Astrocyte (in vitro differentiated cells and primary cell): ENCODE measurements around the gene PPP1R14C. TPM values are rescaled to one million over a fixed set of nuclear protein-coding genes. Genes with fewer than 3 reads are reported as not detected.
A peak's percentile ranks its signal among the peaks of the same experiment; 100 is the strongest.

Source experiments
- DNase-seq: peaks from one replicate; pipeline ENCODE4 v3.0.0-alpha.2; 2010; ENCODE audit warnings: low read depth
- FAIRE-seq: peaks from 2 replicates; lab custom pipeline; 2011; peaks lifted over from hg19 to GRCh38; lab: Jason Lieb, UNC
- H2AFZ ChIP-seq: 2 replicates; pipeline ENCODE4 v1.6.0; 2012; ENCODE audit warnings: low read depth, low read length, inconsistent platforms
- H3K27ac ChIP-seq: 2 replicates; pipeline ENCODE4 v1.5.1; 2011; ENCODE audit warnings: low read depth, low read length, inconsistent platforms
- H3K27me3 ChIP-seq: 2 replicates; pipeline ENCODE4 v1.6.0; 2011; ENCODE audit warnings: low read length, inconsistent platforms; ENCODE audit not compliant: insufficient read depth
- H3K36me3 ChIP-seq: 2 replicates; pipeline ENCODE4 v1.5.1; 2011; ENCODE audit warnings: low read length, inconsistent platforms; ENCODE audit not compliant: insufficient read depth
- H3K4me1 ChIP-seq: 2 replicates; pipeline ENCODE4 v1.5.1; 2011; ENCODE audit warnings: low read length, inconsistent platforms; ENCODE audit not compliant: insufficient read depth
- H3K4me2 ChIP-seq: 2 replicates; pipeline ENCODE4 v1.6.0; 2012; ENCODE audit warnings: low read length, inconsistent platforms
- H3K4me3 ChIP-seq: 2 replicates; pipeline ENCODE4 v1.5.1; 2011; ENCODE audit warnings: low read depth, mild to moderate bottlenecking, low read length, inconsistent platforms; ENCODE audit not compliant: insufficient read depth
- H3K79me2 ChIP-seq: 2 replicates; pipeline ENCODE4 v1.6.0; 2012; ENCODE audit warnings: mild to moderate bottlenecking, low read length, inconsistent platforms; ENCODE audit not compliant: insufficient read depth
- H3K9ac ChIP-seq: 2 replicates; pipeline ENCODE4 v1.6.0; 2012; ENCODE audit warnings: mild to moderate bottlenecking, low read length, inconsistent platforms
- H3K9me3 ChIP-seq: 2 replicates; pipeline ENCODE4 v1.5.1; 2012; ENCODE audit warnings: low read depth, mild to moderate bottlenecking, low read length, inconsistent platforms; ENCODE audit not compliant: insufficient read depth
- H4K20me1 ChIP-seq: 2 replicates; pipeline ENCODE4 v1.6.0; 2012; ENCODE audit warnings: low read length, inconsistent platforms; ENCODE audit not compliant: insufficient read depth
- H3K27ac Mint-ChIP-seq: one replicate; pipeline ENCODE4 v1.8.0; 2021; ENCODE audit warnings: mild to moderate bottlenecking, mixed read lengths; ENCODE audit not compliant: unreplicated experiment
- H3K27me3 Mint-ChIP-seq: one replicate; pipeline ENCODE4 v1.8.0; 2021; ENCODE audit warnings: low read depth, mixed read lengths; ENCODE audit not compliant: unreplicated experiment
- H3K36me3 Mint-ChIP-seq: one replicate; pipeline ENCODE4 v1.8.0; 2021; ENCODE audit warnings: low read depth, mixed read lengths; ENCODE audit not compliant: unreplicated experiment
- H3K4me1 Mint-ChIP-seq: one replicate; pipeline ENCODE4 v1.8.0; 2021; ENCODE audit warnings: low read depth, mixed read lengths; ENCODE audit not compliant: unreplicated experiment
- H3K4me3 Mint-ChIP-seq: one replicate; pipeline ENCODE4 v1.8.0; 2021; ENCODE audit warnings: mild to moderate bottlenecking, moderate library complexity, mixed read lengths; ENCODE audit not compliant: unreplicated experiment
- H3K9me3 Mint-ChIP-seq: one replicate; pipeline ENCODE4 v1.8.0; 2021; ENCODE audit warnings: mild to moderate bottlenecking, mixed read lengths; ENCODE audit not compliant: unreplicated experiment
- EZH2 ChIP-seq: IDR thresholded peaks from 2 replicates; pipeline ENCODE4 v1.6.1; 2012; ENCODE audit warnings: mild to moderate bottlenecking, low read length, inconsistent platforms; ENCODE audit not compliant: insufficient read depth
- total RNA-seq: library from RNA; stranded (reverse); gene quantifications from 2 replicates; pipeline ENCODE4 v1.2.1, GENCODE V29; 2021
- TF ChIP-seq, protein P1 (sequence below): IDR thresholded peaks from 2 replicates; pipeline ENCODE4 v1.5.1; 2011; ENCODE audit warnings: low read depth, mild to moderate bottlenecking, inconsistent platforms, low read length, moderate library complexity; ENCODE audit not compliant: insufficient read depth

The PPP1R14C gene
- total RNA-seq, 1 donor from 2014 or later = 3.9 TPM

DNA sequence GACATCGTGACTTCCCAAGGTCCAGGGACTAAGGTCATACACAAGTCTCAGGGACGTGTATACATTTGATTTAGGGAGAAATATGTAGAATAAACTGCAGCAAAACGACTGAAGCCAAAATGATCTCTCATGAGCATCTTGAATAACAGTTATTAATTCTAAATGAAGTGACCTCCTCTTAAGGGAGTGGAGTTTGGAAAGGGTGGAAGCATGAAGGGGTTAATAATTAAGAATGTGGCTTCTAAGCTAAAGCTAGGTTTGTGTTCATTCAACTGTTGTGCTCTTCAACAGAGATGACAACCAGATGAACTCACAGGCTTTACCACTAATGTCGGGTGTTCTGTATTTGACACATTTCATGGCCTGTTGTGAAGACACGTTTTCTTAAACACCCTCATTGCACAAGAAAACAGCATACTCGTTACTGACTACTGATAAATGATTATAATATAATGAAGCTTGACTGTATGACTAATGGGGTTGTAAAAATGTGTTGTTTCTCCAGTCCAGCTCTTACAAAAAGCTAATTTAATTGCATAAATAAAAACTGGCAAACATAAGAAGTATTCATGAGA lies 1.5 kb downstream of the PPP1R14C start:
- Mint-ChIP-seq H3K4me3 (peak overlapping the region; percentile 84), H3K4me1 (peaks cover 14% of the 10 kb centered on the region), H3K27me3 (peaks cover 47% of the 10 kb centered on the region), H3K9me3 (no peaks in the 10 kb centered on the region), H3K27ac (no peak overlapping the region), H3K36me3 (no peaks in the 10 kb centered on the region)
- Histone ChIP-seq H4K20me1 (no peaks in the 10 kb centered on the region), H3K9me3 (no peaks in the 10 kb centered on the region), H3K4me1 (peaks cover 9% of the 10 kb centered on the region), H3K9ac (no peak overlapping the region), H3K27me3 (peaks cover 77% of the 10 kb centered on the region), H3K4me2 (peak overlapping the region; percentile 82), H2AFZ (no peak overlapping the region), H3K4me3 (no peak overlapping the region), H3K79me2 (no peaks in the 10 kb centered on the region), H3K36me3 (no peaks in the 10 kb centered on the region), H3K27ac (no peak overlapping the region)
- no peak for DNase-seq
- no peak for FAIRE-seq
- TF ChIP-seq EZH2 = no peak
- TF ChIP-seq, protein P1, sequence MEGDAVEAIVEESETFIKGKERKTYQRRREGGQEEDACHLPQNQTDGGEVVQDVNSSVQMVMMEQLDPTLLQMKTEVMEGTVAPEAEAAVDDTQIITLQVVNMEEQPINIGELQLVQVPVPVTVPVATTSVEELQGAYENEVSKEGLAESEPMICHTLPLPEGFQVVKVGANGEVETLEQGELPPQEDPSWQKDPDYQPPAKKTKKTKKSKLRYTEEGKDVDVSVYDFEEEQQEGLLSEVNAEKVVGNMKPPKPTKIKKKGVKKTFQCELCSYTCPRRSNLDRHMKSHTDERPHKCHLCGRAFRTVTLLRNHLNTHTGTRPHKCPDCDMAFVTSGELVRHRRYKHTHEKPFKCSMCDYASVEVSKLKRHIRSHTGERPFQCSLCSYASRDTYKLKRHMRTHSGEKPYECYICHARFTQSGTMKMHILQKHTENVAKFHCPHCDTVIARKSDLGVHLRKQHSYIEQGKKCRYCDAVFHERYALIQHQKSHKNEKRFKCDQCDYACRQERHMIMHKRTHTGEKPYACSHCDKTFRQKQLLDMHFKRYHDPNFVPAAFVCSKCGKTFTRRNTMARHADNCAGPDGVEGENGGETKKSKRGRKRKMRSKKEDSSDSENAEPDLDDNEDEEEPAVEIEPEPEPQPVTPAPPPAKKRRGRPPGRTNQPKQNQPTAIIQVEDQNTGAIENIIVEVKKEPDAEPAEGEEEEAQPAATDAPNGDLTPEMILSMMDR = no peak

GRCh38 chr6:150145427-150145826 lies 2.6 kb downstream of the PPP1R14C start:
- H3K9me3 Mint-ChIP-seq = no peaks in the 10 kb centered on the region
- FAIRE-seq = no peak

GRCh38 chr6:150145830-150146229 lies 3.0 kb downstream of the PPP1R14C start:
- H3K27ac ChIP-seq = no peak overlapping the region
- no peak overlapping the region for H3K27ac Mint-ChIP-seq
- no peaks in the 10 kb centered on the region for H3K79me2 ChIP-seq
- no peak for TF ChIP-seq EZH2
- TF ChIP-seq, protein P1 = no peak
- peaks cover 55% of the 10 kb centered on the region for H3K27me3 Mint-ChIP-seq
- no peak overlapping the region for H3K4me2 ChIP-seq
- no peak overlapping the region for H3K4me3 ChIP-seq
- H4K20me1 ChIP-seq = no peaks in the 10 kb centered on the region
- peaks cover 9% of the 10 kb centered on the region for H3K4me1 ChIP-seq
- DNase-seq (no peak), FAIRE-seq (no peak)
- H3K27me3 ChIP-seq = peaks cover 77% of the 10 kb centered on the region
- peaks cover 19% of the 10 kb centered on the region for H3K4me1 Mint-ChIP-seq
- peaks cover 2% of the 10 kb centered on the region for H3K36me3 Mint-ChIP-seq
- H3K9me3 ChIP-seq = no peaks in the 10 kb centered on the region
- H3K9me3 Mint-ChIP-seq = no peaks in the 10 kb centered on the region
- no peak overlapping the region for H2AFZ ChIP-seq
- no peak overlapping the region for H3K9ac ChIP-seq
- no peak overlapping the region for H3K4me3 Mint-ChIP-seq
- no peaks in the 10 kb centered on the region for H3K36me3 ChIP-seq

More at GRCh38 chr6:150145427-150145826, 2.6 kb downstream of the PPP1R14C start:
- Mint-ChIP-seq H3K27ac (no peak overlapping the region), H3K36me3 (peaks cover 2% of the 10 kb centered on the region), H3K4me1 (peaks cover 17% of the 10 kb centered on the region), H3K27me3 (peaks cover 56% of the 10 kb centered on the region), H3K4me3 (no peak overlapping the region)
- Histone ChIP-seq H3K79me2 (no peaks in the 10 kb centered on the region), H3K9ac (no peak overlapping the region), H3K4me3 (no peak overlapping the region), H3K27ac (no peak overlapping the region), H2AFZ (no peak overlapping the region), H3K4me1 (peaks cover 9% of the 10 kb centered on the region), H3K9me3 (no peaks in the 10 kb centered on the region), H3K4me2 (no peak overlapping the region), H3K36me3 (no peaks in the 10 kb centered on the region), H3K27me3 (peaks cover 78% of the 10 kb centered on the region), H4K20me1 (no peaks in the 10 kb centered on the region)
- no peak for TF ChIP-seq EZH2
- TF ChIP-seq, protein P1 = no peak
- DNase-seq = no peak
